Chondrocyte (in vitro differentiated cells): ENCODE measurements around the gene CCDC91. TPM values are rescaled to one million over a fixed set of nuclear protein-coding genes. Genes with fewer than 3 reads are reported as not detected.

Experiments
- DNase-seq: peaks from one replicate; pipeline ENCODE4 v3.0.0; 2021; ENCODE audit warnings: mixed read lengths, low spot score
- H3K27ac Mint-ChIP-seq: one replicate; pipeline ENCODE4 v1.8.0; 2021; ENCODE audit warnings: mild to moderate bottlenecking, moderate library complexity, mixed read lengths; ENCODE audit not compliant: unreplicated experiment
- H3K27me3 Mint-ChIP-seq: 2 replicates; pipeline ENCODE4 v1.8.0; 2021; ENCODE audit warnings: low read depth, mixed read lengths
- H3K36me3 Mint-ChIP-seq: 2 replicates; pipeline ENCODE4 v1.8.0; 2021; ENCODE audit warnings: low read depth, mixed read lengths
- H3K4me1 Mint-ChIP-seq: 2 replicates; pipeline ENCODE4 v1.8.0; 2021; ENCODE audit warnings: low read depth, mild to moderate bottlenecking, mixed read lengths
- H3K4me3 Mint-ChIP-seq: one replicate; pipeline ENCODE4 v1.8.0; 2021; ENCODE audit warnings: mild to moderate bottlenecking, moderate library complexity, mixed read lengths; ENCODE audit not compliant: unreplicated experiment
- H3K9me3 Mint-ChIP-seq: 2 replicates; pipeline ENCODE4 v1.8.0; 2021; ENCODE audit warnings: low read depth, mixed read lengths
- CTCF ChIP-seq: fragments of 200-600 bp; sonication (generic); IDR thresholded peaks from 2 replicates; pipeline ENCODE4 v1.5.0; 2021; ENCODE audit warnings: antibody characterized with exemption, mild to moderate bottlenecking, moderate library complexity
- total RNA-seq: library from RNA; stranded (reverse); gene quantifications from 3 replicates; pipeline ENCODE4 v1.2.1, GENCODE V29; 2021

The CCDC91 gene
- total RNA-seq, 1 donor from 2014 or later, result 17.7 TPM

GRCh38 chr12:28227251-28227650 is 37.0 kb downstream of the CCDC91 start:
- Mint-ChIP-seq H3K9me3 (no peaks in the 10 kb centered on the region), H3K27ac (no peak overlapping the region)
- TF ChIP-seq CTCF, result no peak

GRCh38 chr12:28231248-28231647 is 41.0 kb downstream of the CCDC91 start:
- Mint-ChIP-seq H3K4me1 (peaks cover 8% of the 10 kb centered on the region), H3K36me3 (no peaks in the 10 kb centered on the region), H3K27ac (no peak overlapping the region), H3K27me3 (no peaks in the 10 kb centered on the region), H3K4me3 (no peak overlapping the region), H3K9me3 (no peaks in the 10 kb centered on the region)
- DNase-seq, result no peak
- no peak for TF ChIP-seq CTCF

More at GRCh38 chr12:28227251-28227650, 37.0 kb downstream of the CCDC91 start:
- Mint-ChIP-seq H3K4me1 (peaks cover 13% of the 10 kb centered on the region), H3K27me3 (no peaks in the 10 kb centered on the region), H3K36me3 (no peaks in the 10 kb centered on the region), H3K4me3 (no peak overlapping the region)
- DNase-seq, result no peak

GRCh38 chr12:28232211-28232928 is 42.1 kb downstream of the CCDC91 start:
- Mint-ChIP-seq H3K36me3 (no peaks in the 10 kb centered on the region), H3K4me3 (no peak overlapping the region), H3K4me1 (peaks cover 8% of the 10 kb centered on the region), H3K27me3 (no peaks in the 10 kb centered on the region), H3K27ac (no peak overlapping the region), H3K9me3 (no peaks in the 10 kb centered on the region)
- no peak for DNase-seq
- no peak for TF ChIP-seq CTCF

GRCh38 chr12:28234444-28234843 is 44.2 kb downstream of the CCDC91 start:
- Mint-ChIP-seq H3K4me3 (no peak overlapping the region), H3K27ac (no peak overlapping the region), H3K27me3 (no peaks in the 10 kb centered on the region), H3K4me1 (peaks cover 8% of the 10 kb centered on the region), H3K9me3 (no peaks in the 10 kb centered on the region), H3K36me3 (no peaks in the 10 kb centered on the region)
- TF ChIP-seq CTCF, result no peak
- DNase-seq, result no peak

- no peak overlapping the region for H3K27ac Mint-ChIP-seq
- no peaks in the 10 kb centered on the region for H3K27me3 Mint-ChIP-seq
- TF ChIP-seq CTCF, result no peak
- no peaks in the 10 kb centered on the region for H3K9me3 Mint-ChIP-seq
- DNase-seq, result no peak
- H3K4me1 Mint-ChIP-seq, result peaks cover 8% of the 10 kb centered on the region
- H3K36me3 Mint-ChIP-seq, result no peaks in the 10 kb centered on the region
- H3K4me3 Mint-ChIP-seq, result no peak overlapping the region
These were observed 44.8 kb downstream of the CCDC91 start for GRCh38 chr12:28235015-28235414.
